OCI-LY1 (cell line): ENCODE measurements around the gene TRIM62.

ENCODE experiments used
- H2AFZ ChIP-seq: fragments of 200-600 bp; sonication (generic), shearing (Covaris generic); 2 replicates; pipeline ENCODE4 v1.6.0; 2014; ENCODE audit warnings: antibody characterized with exemption, mild to moderate bottlenecking, low read length
- H3F3A ChIP-seq: fragments of 200-600 bp; sonication (generic), shearing (Covaris generic); 2 replicates; pipeline ENCODE4 v1.6.0; 2014; ENCODE audit warnings: mild to moderate bottlenecking, antibody characterized with exemption, low read length, moderate library complexity; ENCODE audit not compliant: insufficient read depth
- H3K27ac ChIP-seq: fragments of 200-600 bp; sonication (generic); 2 replicates; pipeline ENCODE4 v1.5.1; 2014; ENCODE audit warnings: low read length, mixed run types, mild to moderate bottlenecking, low read depth; ENCODE audit not compliant: poor library complexity, severe bottlenecking
- H3K27me3 ChIP-seq: fragments of 200-600 bp; sonication (generic); 2 replicates; pipeline ENCODE4 v1.6.0; 2014; ENCODE audit warnings: antibody characterized with exemption, mild to moderate bottlenecking, low read length, moderate library complexity; ENCODE audit not compliant: insufficient read depth
- H3K36me3 ChIP-seq: fragments of 200-600 bp; sonication (generic); 2 replicates; pipeline ENCODE4 v1.6.1; 2014; ENCODE audit warnings: mild to moderate bottlenecking, antibody characterized with exemption, low read length, moderate library complexity, mixed read lengths; ENCODE audit not compliant: insufficient read depth
- H3K4me1 ChIP-seq: fragments of 200-600 bp; sonication (generic); 2 replicates; pipeline ENCODE4 v1.5.1; 2014; ENCODE audit warnings: mild to moderate bottlenecking, low read length, moderate library complexity; ENCODE audit not compliant: insufficient read depth, severe bottlenecking
- H3K4me2 ChIP-seq: fragments of 200-600 bp; sonication (generic), shearing (Covaris generic); 2 replicates; pipeline ENCODE4 v1.6.1; 2014; ENCODE audit warnings: low read length
- H3K4me3 ChIP-seq: fragments of 200-600 bp; sonication (generic); 2 replicates; pipeline ENCODE4 v1.5.1; 2014; ENCODE audit warnings: low read length, low read depth, mild to moderate bottlenecking, mixed read lengths; ENCODE audit not compliant: poor library complexity, severe bottlenecking
- H3K79me2 ChIP-seq: fragments of 200-600 bp; shearing (Covaris generic); 2 replicates; pipeline ENCODE4 v1.6.1; 2016; ENCODE audit warnings: mixed run types, low read length, mixed read lengths; ENCODE audit not compliant: insufficient read depth
- H3K9ac ChIP-seq: fragments of 200-600 bp; sonication (generic), shearing (Covaris generic); 2 replicates; pipeline ENCODE4 v1.6.1; 2014; ENCODE audit warnings: mild to moderate bottlenecking, low read length, mixed read lengths
- H3K9me2 ChIP-seq: fragments of 200-600 bp; sonication (generic), shearing (Covaris generic); 2 replicates; pipeline ENCODE4 v1.6.1; 2014; ENCODE audit warnings: low read depth, mild to moderate bottlenecking, low read length, mixed read lengths
- H3K9me3 ChIP-seq: fragments of 200-600 bp; shearing (Covaris generic); 2 replicates; pipeline ENCODE4 v1.6.1; 2014; ENCODE audit warnings: low read length, mixed read lengths
- H4K20me1 ChIP-seq: fragments of 200-600 bp; sonication (generic), shearing (Covaris generic); 2 replicates; pipeline ENCODE4 v1.6.0; 2016; ENCODE audit warnings: mild to moderate bottlenecking, low read length; ENCODE audit not compliant: insufficient read depth
- CTCF ChIP-seq: fragments of 200-600 bp; sonication (generic), shearing (Covaris generic); IDR thresholded peaks from 2 replicates; pipeline ENCODE4 v1.5.1; 2017; ENCODE audit warnings: mild to moderate bottlenecking, antibody characterized with exemption, low read length, moderate library complexity, mixed read lengths
- EZH2 ChIP-seq: fragments of 200-600 bp; sonication (generic), shearing (Covaris generic); IDR thresholded peaks from 2 replicates; pipeline ENCODE4 v1.8.0; 2017; ENCODE audit warnings: borderline replicate concordance, mixed run types, mild to moderate bottlenecking, antibody characterized with exemption, low read length, moderate library complexity, mixed read lengths

TRIM62 gene

GRCh38 chr1:33211972-33212371 lies 30.1 kb upstream of the TRIM62 start:
- no peak overlapping the region for H3K27ac ChIP-seq
- TF ChIP-seq CTCF (no peak), EZH2 (no peak)

GRCh38 chr1:33206340-33206739 lies 24.5 kb upstream of the TRIM62 start:
- Histone ChIP-seq H3F3A (no peaks in the 10 kb centered on the region), H3K9me3 (no peaks in the 10 kb centered on the region), H3K27me3 (no peaks in the 10 kb centered on the region), H3K4me3 (no peak overlapping the region), H3K36me3 (no peaks in the 10 kb centered on the region), H2AFZ (no peak overlapping the region), H3K4me1 (no peaks in the 10 kb centered on the region), H3K79me2 (no peaks in the 10 kb centered on the region), H3K27ac (no peak overlapping the region), H4K20me1 (no peaks in the 10 kb centered on the region), H3K9ac (no peak overlapping the region), H3K4me2 (no peak overlapping the region), H3K9me2 (no peaks in the 10 kb centered on the region)
- no peak for TF ChIP-seq EZH2
- no peak for TF ChIP-seq CTCF

More at GRCh38 chr1:33211972-33212371, 30.1 kb upstream of the TRIM62 start:
- Histone ChIP-seq H3F3A (no peaks in the 10 kb centered on the region), H3K4me2 (no peak overlapping the region), H3K9me3 (no peaks in the 10 kb centered on the region), H3K27me3 (no peaks in the 10 kb centered on the region), H3K79me2 (no peaks in the 10 kb centered on the region), H3K9ac (no peak overlapping the region), H3K4me3 (no peak overlapping the region), H2AFZ (no peak overlapping the region), H3K36me3 (no peaks in the 10 kb centered on the region), H3K9me2 (no peaks in the 10 kb centered on the region), H3K4me1 (no peaks in the 10 kb centered on the region), H4K20me1 (no peaks in the 10 kb centered on the region)

GRCh38 chr1:33195556-33195955 lies 13.7 kb upstream of the TRIM62 start:
- H3F3A ChIP-seq = no peaks in the 10 kb centered on the region
- no peaks in the 10 kb centered on the region for H3K9me3 ChIP-seq
- H4K20me1 ChIP-seq = no peaks in the 10 kb centered on the region
- H3K4me1 ChIP-seq = no peaks in the 10 kb centered on the region
- no peak overlapping the region for H3K9ac ChIP-seq
- no peak overlapping the region for H2AFZ ChIP-seq
- no peak overlapping the region for H3K27ac ChIP-seq
- no peaks in the 10 kb centered on the region for H3K27me3 ChIP-seq
- TF ChIP-seq EZH2 = no peak
- no peak for TF ChIP-seq CTCF
- H3K79me2 ChIP-seq = no peaks in the 10 kb centered on the region
- no peaks in the 10 kb centered on the region for H3K9me2 ChIP-seq
- no peaks in the 10 kb centered on the region for H3K36me3 ChIP-seq
- H3K4me3 ChIP-seq = no peak overlapping the region
- no peak overlapping the region for H3K4me2 ChIP-seq
